GM21447 (cell line): ENCODE measurements around the gene MEF2C.

Experiments
- ATAC-seq: cut with Tn5 transposase; IDR thresholded peaks from one replicate; pipeline ENCODE4 v1.9.1; 2021; ENCODE audit not compliant: unreplicated experiment

MEF2C gene

DNA sequence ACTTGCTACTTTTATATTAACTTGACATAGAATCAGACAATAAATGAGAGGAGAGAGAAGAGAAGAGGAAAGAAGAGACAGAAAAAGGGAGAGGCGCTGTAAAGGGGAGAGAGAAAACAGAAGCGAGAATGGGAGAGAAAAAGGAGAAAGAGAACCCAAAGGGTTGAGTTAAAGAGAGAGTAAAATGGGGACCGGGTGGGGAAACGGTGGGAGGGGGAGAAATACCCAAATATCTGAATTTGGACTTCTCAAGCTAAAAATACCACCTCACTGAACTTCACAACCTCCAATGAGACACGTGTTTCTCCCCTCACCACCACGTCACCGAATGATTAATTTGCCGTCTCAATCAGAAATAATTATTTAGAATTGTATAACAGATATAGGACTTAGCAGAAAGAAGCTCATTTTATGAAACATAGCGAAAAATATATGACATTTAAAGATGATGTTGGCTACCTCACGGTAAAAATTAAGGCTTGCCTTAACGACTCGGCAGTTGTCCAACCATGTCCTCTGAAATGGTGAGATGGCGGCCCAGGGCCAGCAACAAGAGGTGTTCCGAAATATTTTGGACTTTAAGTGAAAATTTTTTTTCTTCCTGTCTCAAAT, 204.1 kb downstream of the MEF2C start:
- no peak for ATAC-seq

DNA sequence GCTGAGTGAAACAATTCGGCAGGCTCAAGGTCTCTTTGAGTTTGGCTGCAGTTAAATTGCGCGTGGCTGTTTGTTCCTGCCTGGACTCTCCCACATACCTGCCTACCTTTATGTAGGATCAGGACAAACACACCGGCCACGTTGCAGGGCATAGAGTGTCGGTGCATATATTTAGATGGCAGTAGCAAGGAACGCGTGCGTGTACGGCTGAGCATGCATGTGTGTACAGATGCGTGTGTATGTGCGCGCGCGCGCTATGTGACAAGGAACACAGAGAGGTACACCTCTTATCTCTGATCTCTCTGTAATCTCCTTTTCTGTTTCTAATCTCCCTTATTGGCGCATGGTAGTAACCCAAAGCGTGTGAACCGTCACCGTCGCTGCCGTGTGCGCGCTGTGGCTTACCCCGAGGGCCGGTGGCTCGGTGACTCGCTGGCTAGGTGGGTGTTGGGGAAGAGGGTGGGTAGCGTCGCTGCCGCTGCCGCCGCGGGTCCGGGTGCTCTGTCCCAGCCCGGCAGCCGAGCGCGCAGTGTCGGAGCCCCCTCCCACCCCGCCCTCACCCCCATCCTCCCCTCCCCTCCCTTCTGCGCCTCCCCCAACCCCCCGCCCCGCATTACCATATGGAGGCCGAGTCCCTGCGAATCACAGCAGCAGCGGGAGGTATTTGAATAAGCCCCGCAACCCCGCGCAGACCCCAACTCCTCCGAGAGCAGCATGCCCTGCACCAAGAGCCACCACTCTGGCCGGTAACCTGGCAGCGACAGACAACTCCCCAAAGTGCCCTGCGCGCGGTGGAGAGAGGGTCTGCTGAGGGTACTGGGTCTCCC, 204.8 kb downstream of the MEF2C start:
- ATAC-seq: no peak

DNA sequence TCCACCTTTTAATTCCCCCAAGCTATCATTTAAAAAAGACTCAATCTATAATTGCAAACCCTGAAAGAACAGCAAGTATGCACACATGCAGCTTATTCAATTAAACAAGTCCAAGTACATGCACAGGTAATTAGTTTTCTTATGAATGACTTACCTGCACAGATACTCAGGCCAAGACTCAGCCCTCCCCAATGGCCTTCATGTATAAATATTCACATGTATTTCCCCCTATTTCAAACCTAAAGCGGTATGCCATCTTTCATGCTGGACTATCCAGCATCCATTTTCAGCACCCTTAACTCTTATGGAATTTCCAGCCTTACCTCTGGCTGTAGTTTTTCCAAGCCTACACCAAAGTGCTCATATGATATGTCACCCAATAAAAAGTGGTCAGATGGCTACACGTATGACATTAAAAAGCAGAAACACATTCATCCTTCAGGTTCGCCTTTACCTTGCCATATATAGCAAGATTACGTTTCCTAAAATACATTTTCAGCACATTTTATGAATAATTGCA, 205.5 kb downstream of the MEF2C start:
- ATAC-seq: no peak

DNA sequence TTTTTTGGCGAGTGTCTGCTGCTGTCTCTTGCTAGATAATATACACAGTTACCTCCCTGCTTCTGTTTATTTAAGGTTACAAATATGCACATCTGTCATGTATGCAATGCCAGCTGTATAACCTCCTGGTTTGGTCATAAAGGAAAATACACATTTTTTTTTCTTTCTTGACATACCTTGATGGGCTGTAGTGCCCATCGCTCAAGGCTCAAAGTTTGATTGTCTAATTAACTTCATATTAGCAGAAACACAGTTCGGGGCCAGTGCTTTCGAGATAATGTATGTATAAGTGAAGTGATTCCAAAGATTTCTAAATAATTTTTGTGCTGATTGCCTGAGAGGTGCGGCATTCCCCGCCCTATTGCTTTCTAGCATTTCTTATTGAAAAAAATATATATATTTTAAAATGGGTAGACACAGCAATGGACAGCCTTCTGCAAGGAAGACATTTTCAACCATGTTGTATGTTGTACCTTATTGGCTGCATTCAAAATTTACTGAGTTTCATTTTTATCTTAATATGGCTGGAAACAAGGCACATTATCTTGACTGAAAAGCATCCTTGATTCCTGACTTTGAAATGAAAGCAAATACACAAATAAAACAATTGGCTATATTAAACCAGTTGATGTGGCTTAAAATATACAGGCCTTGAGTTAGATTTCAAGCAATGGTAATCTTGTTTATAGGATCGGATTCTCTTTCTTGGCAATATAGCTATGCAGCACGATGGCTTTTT, 206.2 kb downstream of the MEF2C start:
- ATAC-seq: no peak

DNA sequence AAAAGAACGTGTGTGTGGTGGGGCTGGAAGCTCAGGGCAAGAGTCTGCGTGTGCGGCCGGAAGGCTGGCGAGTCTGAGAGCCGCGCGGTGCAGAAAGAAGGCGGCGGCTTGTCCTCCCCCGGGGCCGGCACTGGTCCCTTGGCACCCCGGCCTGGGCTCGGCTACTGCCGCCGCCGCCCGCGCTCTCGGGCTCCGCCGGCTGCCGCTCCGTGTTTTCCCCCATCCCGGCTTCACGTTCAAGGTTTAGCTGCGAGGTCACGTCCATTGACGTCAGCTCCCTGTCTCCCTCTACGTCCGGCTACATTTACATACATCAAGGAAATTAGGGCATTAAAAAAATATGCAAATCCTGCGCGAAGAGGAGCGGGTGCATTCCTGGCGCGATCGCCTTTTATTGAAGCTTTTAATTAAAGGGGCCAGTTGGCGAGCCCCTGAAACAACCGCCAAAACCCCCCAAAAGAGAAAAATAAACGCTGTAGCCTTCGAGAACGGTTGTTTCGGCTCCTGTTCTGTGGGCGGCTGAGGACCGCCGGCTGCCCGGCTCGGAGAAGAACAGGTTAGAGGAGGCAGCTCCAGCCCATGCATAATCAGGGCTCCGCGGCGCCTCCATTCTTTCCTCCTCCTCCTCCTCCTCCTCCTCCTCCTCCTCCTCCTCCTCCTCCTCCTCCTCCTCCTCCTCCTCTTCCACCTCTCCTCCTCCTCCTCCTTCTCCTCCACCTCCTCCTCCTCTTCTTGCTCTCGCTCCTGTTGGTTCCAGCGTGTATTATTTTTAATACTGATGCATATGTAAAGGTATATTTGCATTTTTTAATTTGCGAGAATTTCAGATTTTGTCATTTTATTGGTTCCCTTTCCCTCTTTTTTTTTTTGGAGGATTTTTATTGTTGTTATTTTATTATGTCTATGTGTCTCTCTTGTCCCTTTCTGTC, 207.0 kb downstream of the MEF2C start:
- ATAC-seq: peak; percentile 38

DNA sequence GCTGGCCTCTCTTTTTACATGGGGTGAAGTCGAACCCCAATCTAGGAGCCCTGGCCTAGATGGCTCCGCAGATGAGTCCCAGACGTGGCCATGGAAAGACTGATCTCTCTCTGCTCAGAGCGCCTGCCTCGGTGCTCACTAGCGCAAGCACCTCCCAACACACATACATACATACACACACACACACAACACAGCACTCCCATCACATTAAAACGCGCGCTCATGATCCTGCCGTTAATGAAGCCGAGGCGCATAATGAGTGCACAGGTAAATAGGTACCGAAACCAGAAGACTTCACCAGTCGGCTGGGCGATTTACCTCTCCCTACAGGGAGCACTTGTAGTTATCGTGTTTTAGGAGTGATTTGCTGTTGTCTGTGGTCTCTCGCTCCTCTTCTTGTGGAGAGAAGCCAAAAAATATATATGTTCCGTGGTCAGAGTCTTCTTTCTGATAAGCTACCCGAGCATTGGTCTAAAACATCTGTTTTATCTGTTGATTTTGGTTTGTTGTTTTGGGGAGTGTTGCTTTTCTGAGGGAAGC, 207.7 kb downstream of the MEF2C start:
- ATAC-seq: peak; percentile 24

DNA sequence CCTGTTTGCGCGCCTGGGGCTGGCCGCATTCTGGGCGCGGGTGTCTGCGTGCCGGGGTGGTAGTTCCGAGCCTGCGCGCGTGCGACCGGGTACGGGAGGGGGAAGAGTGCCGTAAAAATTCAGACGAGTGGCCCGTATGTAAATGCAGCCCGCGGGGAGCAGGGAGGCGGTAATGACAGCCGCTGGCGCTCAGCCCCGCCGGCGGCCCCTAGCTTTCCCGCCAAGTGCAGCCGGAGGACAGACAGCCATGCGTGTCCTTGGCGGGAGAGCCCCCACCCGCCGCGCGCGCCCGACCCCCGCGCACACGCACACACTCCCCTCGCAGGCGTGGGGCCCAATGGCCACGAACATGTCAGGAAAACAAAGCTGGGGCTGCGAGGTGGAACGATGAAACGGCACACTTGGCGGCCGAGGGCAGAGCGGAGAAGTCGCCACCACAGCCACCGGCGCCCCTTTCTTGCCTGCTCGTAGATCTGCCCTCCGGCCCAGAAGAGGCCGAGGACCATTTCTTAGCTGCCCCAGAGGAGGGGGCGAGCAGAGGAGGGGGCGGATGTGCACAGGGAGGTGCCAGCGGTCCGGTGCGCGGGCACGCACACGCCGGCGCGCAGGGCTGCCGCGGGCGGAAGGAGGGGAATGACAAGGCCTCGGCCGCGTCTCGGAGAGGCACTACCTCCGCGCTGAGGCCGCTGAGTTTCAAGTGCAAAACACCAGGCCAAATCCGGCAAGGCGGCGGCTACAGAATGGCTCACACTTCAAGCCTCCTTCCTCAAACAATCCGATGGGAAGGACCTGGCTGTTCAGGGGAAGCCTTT, 208.4 kb downstream of the MEF2C start:
- ATAC-seq: peak; percentile 60

DNA sequence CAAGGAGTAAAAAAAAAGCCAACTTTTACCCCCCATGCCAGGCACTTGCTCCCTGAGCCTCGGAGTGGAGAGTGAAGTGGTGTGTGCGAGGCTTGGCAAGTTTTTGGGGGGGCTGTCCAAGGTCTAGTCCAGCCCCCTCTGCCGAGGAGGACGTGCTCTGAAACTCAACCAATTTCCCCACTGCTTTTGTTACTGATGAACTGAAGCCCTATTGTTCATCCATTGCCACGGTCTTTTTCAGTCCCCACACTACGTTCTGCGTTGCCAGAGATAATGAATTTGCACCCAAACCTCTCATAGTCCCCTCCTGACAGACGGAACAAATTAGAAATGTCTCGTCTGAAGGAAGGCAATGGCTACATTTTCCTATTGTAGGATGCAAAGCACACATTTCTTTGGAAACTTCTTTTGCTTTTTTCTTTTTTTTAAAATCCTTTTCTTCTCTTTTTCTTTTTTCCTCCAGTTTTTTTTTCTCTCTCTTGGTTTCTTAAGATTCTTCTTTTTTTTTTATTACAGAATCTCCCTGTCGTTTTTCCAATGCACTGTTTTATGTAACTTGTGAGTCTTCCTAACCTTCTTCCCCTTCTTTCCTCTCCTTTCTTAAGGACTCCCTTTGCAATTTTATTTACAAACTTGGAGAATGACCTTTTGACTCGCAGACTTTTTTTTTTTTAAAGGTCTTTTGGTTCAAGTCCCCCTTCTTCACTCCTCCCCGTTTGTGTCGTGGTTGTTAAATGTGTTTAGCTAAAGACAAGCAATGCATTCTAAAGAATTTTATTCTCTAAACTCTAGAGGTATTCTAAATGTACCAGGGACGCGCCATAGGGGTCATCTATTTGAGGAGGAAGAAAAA, 209.5 kb downstream of the MEF2C start:
- ATAC-seq: no peak

DNA sequence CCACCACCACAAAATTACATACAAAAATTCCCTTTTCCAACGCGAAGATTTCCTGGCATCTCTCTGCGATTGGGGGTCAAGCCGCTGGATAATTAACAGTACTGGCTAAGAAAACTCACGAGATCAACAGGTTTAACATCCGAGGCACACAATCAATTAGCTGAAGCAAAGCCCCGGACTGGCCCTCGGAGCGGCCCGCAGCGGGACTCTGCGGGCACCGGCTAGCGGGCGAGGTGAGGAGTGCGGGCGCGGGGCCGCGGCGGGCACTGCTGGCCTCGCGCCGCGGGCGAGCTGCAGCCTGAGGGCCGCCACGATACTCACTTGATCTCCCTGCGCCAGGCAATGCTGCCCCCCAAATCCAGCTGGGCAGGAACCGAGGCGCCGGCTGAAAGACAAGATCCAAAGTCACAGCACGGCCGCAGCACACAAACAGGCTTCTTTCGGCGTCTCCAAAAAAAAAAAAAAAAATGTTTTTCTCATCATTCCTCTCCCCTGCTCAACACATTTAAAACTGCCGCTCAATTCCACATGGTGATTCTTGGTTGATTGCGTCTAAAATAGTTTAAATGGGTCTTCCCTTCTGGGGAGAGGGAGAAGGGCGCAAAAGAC, 210.2 kb downstream of the MEF2C start:
- ATAC-seq: no peak

DNA sequence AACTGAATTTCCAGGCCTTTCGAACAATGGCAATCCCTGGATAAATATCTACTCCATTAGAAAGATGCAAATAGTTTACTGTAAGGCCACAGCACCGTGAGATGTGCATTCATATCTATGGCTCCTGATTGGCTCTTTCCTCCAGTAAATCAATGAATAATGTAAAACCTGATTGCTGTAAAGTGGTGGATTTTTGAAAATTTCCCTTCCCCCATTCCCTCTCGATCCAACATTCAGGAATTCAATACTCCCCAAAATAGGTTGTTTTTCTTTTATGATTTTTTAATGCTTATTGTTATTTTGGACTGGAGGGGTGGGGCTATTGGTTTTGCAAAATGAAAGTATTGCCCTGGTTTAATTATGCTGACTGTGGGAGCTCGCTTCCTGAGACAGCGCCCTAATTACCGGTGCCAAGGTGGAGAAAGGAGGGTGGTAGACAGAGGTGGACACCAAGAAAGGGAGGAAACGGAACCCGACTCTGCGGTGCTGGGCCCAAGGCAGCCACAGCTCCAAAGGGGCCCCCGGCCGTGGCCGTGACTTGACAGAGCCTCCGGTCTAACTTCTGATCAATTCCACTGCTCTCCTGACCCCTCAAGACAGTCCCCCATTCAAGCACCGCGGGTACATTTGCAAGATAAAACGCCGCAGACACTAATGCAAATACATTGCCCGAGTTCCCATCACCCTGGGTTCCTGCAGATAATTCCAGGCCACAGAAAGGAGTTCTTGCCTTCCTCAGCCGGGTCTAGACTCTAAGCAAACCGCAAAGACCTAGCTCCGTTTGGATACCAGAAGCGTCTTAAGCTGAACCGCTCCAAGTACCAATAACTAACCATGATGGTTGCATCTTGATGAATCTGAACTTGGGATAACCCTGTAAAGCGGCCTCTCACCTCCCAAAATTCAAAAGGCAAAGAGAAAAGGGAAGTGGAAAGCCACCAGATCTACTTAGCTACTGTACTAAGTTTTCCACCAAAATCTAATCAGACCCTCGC, 211.2 kb downstream of the MEF2C start:
- ATAC-seq: no peak

DNA sequence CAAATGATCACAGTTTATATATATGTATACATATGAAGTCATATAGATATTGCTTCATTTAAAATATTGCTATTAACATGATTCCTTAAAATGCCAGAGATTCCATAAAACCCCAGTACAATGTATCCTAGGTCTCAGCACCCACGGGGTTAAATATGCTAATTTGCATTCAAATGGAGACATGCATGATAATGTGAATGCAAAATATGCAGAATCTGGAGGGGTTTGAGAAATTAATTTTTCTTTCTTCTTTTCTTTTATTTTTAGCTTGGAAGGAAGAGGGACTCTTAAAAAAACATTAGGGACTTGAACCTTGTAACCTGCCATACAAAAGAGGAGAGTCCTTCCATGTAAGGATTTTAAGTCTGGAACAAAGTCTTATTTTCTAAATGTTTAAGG, 211.9 kb downstream of the MEF2C start:
- no peak for ATAC-seq

DNA sequence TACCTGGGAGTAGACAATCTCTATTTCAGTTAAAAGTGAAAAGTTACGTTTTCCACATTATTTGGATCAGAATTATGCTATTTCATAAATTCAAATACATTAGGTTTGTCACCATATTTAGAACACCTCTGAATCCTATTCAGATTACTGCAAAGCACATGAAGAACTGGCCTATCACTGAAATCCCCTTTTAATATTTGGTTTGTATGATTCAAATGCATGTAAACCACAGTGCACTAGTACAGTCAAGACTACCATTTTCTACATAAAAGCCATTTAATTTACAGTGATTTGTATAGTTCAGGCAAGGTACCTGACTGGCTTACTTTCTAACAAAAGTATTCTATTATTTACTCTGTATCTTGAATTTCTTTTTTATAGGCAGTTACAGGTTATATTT, 212.5 kb downstream of the MEF2C start:
- ATAC-seq: no peak

DNA sequence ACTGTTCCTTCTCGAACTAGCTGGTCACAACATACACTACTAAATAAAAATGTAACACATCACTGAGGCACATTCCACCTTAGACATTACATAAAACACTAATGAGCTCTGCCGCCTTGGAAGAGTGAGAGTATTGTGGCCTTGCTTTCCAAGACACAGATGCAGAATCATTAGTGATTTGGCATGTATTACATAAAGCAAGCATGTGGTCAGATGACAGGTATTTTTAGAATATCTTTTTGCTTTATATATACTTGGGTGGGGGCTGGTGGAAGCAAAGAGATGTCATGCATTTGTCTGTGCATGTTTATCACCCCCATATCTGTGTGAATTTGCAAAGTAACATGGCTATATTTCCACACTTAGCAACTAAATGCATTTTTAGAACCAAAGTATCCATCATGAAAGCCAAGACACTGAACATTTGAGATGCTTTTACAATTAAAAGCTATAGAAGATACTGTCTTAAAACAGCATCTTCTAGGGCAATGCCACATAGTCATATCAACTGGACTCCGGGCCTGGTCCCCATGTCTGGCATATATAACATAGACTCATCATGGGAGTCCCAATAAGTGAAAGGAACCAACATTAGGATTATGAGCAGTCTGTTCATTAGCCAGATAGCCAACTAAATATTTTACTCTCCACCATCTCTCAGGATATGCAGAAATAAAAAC, 213.5 kb downstream of the MEF2C start:
- no peak for ATAC-seq

DNA sequence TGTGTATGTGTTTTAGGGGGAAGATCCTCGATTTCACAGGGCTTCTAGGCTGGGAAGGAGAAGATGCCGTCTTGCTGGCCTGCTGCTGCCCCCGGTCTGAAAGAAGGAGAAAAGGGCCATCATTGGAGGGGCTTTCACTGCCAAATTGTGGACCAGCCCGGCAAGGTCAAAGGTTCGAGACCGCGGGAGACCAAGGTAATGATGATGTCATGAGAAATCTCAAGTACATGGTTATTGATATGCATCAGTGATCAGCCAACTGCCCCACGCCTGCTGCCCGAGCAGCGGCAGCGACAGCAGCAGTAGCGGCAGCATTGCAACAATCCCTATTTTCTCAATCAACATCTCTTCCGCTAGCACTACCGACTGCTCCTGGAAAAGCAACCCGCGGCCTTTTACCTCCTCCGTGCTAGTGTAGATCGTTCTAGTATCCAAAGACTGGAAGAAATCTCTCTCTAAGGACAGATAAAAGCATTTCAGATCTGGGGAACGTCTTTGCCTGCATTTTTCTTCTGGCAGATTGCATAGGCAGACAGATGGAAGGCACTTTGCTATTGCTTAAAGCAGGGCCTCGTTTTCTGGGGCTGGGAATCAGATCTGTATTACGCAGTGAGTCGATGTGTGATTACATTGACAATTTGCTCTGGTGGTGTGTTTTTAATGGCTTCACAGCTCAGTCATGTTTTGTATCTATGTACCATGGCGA, 215.3 kb downstream of the MEF2C start:
- peak; percentile 21 for ATAC-seq
